H1 (cell line): ENCODE data around the gene C2CD4D. TPM values are rescaled to one million over a fixed set of nuclear protein-coding genes. Genes with fewer than 3 reads are reported as not detected.

Experiments
- EP300 ChIP-seq, 2 experiments: IDR thresholded peaks; 1 replicate in 1 of 2; 2 replicates in 1 of 2; pipeline ENCODE4 v1.6.1; 2011 to 2012; ENCODE audit warnings: low read depth in 2 of 2, low read length in 2 of 2, mild to moderate bottlenecking in 2 of 2, borderline replicate concordance in 1 of 2, inconsistent platforms in 1 of 2, moderate library complexity in 1 of 2
- HDAC2 ChIP-seq, 2 experiments: fragments of 300-600 bp in 1 of 2; sonication (generic) in 1 of 2; IDR thresholded peaks; 2 replicates each; pipeline ENCODE4 v1.6.1; 2011 to 2012; ENCODE audit warnings: low read depth in 2 of 2, low read length in 2 of 2, mild to moderate bottlenecking in 2 of 2, moderate library complexity in 2 of 2, borderline replicate concordance in 1 of 2, inconsistent platforms in 1 of 2
- KDM4A ChIP-seq: IDR thresholded peaks from one replicate; pipeline ENCODE4 v1.7.1; 2012; ENCODE audit warnings: low read depth, mild to moderate bottlenecking, moderate library complexity, low read length, inconsistent platforms; ENCODE audit not compliant: severe bottlenecking
- NANOG ChIP-seq: IDR thresholded peaks from 2 replicates; pipeline ENCODE4 v1.6.1; 2011; ENCODE audit warnings: low read length, low read depth, mild to moderate bottlenecking, inconsistent platforms; ENCODE audit not compliant: insufficient read depth, poor library complexity, severe bottlenecking
- SUZ12 ChIP-seq: fragments of 200-600 bp; sonication (generic); IDR thresholded peaks from 2 replicates; pipeline ENCODE4 v1.6.1; 2012; ENCODE audit warnings: mild to moderate bottlenecking, inconsistent platforms, low read length, moderate library complexity, mixed read lengths
- TAF7 ChIP-seq: optimal IDR thresholded peaks from 2 replicates; pipeline ENCODE3; 2011; ENCODE audit warnings: low read depth, mild to moderate bottlenecking, inconsistent platforms, low read length, moderate library complexity, borderline replicate concordance
- polyA plus RNA-seq, 7 experiments: library from polyadenylated mRNA; depleted of rRNA in 3 of 7; stranded (reverse) in 5 of 7; unstranded in 2 of 7; fragments of >200 nt in 5 of 7; fragments of 200-250 nt in 2 of 7; gene quantifications; 1 replicate in 5 of 7; 2 replicates in 1 of 7; 4 replicates in 1 of 7; pipeline versions ENCODE4 v1.2.1 to v1.2.3, GENCODE V29; 2011 to 2013; ENCODE audit warnings: missing spikeins in 2 of 7, mixed read lengths in 2 of 7
- total RNA-seq: library from RNA; stranded (reverse); fragmentation: NEBNext Ultra II Directional; extraction: Animal tissue kit (Norgen Biotek cat#: 25700); gene quantifications from 2 replicates; pipeline ENCODE4 v1.2.1, GENCODE V29; 2021
- TF ChIP-seq, protein P1 (sequence below): IDR thresholded peaks from 2 replicates; pipeline ENCODE4 v1.6.1; 2011; ENCODE audit warnings: low read depth, mild to moderate bottlenecking, low read length; ENCODE audit not compliant: insufficient read depth

The C2CD4D gene
- total and polyA plus RNA-seq, 2 of the 8 experiments (the other 6 are each of a cell fraction or from before 2014, with no cell fraction given), result 0.41 to 0.71 TPM

GRCh38 chr1:151867321-151867720 is 27.7 kb upstream of the C2CD4D start (continued):
- TF ChIP-seq SUZ12 (no peak), HDAC2 (IDR thresholded peaks at IDR 0.05; ENCODE audit: borderline replicate concordance in 1 of 2, low read depth in 2 of 2, low read length in 2 of 2) (no peak), NANOG (no peak), EP300 (IDR thresholded peaks at IDR 0.05; ENCODE audit: borderline replicate concordance in 1 of 2, low read depth in 2 of 2, low read length in 2 of 2) (no peak), TAF7 (no peak), KDM4A (no peak)
- TF ChIP-seq, protein P1, sequence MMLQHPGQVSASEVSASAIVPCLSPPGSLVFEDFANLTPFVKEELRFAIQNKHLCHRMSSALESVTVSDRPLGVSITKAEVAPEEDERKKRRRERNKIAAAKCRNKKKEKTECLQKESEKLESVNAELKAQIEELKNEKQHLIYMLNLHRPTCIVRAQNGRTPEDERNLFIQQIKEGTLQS, result no peak
